ENCODE measurements around the gene ASAP2. TPM values are rescaled to one million over a fixed set of nuclear protein-coding genes. Genes with fewer than 3 reads are reported as not detected.
A peak's percentile ranks its signal among the peaks of the same experiment; 100 is the strongest.

The ASAP2 gene
- total RNA-seq, 1 experiment from 2014 or later: 25.2 TPM

DNA sequence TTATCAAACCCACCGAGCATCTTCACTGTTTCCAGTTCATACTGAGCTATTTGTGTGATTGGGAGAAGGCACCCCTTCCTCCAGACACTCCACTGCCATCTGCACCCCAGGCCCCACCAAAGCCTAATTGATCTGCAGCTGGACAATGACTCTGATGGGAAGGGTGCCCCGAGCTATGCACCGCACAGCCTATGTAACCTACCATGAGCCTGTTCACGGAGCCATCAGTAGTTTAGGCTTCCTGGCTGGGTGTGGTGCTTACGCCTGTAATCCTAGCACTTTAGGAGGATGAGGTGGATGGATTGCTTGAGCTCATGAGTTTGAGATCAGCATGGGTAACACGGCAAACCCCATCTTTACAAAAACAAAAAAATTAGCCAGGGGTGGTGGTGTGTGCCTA is 17.8 kb upstream of the ASAP2 start:
- no peaks in the 10 kb centered on the region for H3K36me3 ChIP-seq (ENCODE audit: low read depth, low read length)
- no peak overlapping the region for H3K27ac ChIP-seq (ENCODE audit: low read length)
- no peaks in the 10 kb centered on the region for H3F3A ChIP-seq (ENCODE audit: low read length, unreplicated experiment)
- no peak overlapping the region for H3K4me3 ChIP-seq (ENCODE audit: low read length)
- no peaks in the 10 kb centered on the region for H3K9me2 ChIP-seq (replicated peaks; ENCODE audit: low read length)
- TF ChIP-seq, protein P1, sequence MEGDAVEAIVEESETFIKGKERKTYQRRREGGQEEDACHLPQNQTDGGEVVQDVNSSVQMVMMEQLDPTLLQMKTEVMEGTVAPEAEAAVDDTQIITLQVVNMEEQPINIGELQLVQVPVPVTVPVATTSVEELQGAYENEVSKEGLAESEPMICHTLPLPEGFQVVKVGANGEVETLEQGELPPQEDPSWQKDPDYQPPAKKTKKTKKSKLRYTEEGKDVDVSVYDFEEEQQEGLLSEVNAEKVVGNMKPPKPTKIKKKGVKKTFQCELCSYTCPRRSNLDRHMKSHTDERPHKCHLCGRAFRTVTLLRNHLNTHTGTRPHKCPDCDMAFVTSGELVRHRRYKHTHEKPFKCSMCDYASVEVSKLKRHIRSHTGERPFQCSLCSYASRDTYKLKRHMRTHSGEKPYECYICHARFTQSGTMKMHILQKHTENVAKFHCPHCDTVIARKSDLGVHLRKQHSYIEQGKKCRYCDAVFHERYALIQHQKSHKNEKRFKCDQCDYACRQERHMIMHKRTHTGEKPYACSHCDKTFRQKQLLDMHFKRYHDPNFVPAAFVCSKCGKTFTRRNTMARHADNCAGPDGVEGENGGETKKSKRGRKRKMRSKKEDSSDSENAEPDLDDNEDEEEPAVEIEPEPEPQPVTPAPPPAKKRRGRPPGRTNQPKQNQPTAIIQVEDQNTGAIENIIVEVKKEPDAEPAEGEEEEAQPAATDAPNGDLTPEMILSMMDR (conservative IDR thresholded peaks at IDR 0.05; ENCODE audit: low read depth, low read length): no peak
- TF ChIP-seq EZH2 (IDR thresholded peaks at IDR 0.05; ENCODE audit: low read length, unreplicated experiment) (no peak), EZH2phosphoT487 (IDR thresholded peaks at IDR 0.05; ENCODE audit: borderline replicate concordance, low read length) (no peak)
- intact Hi-C loops (cut with micrococcal nuclease): no loop called here
- POLR2A ChIA-PET (ENCODE audit: unreplicated experiment): no interaction called here
- no peaks in the 10 kb centered on the region for H3K27me3 ChIP-seq (ENCODE audit: low read length)
- BruUV-seq (replicated peaks): no TSS peak
- H4K20me1 ChIP-seq (ENCODE audit: low read length): no peaks in the 10 kb centered on the region
- no peak overlapping the region for H3K9ac ChIP-seq (ENCODE audit: low read length)
- CTCF ChIA-PET: no interaction called here
- H3K9me3 ChIP-seq (ENCODE audit: low read length): no peaks in the 10 kb centered on the region
- no peak overlapping the region for H2AFZ ChIP-seq (ENCODE audit: low read length)
- peaks cover 21% of the 10 kb centered on the region for H3K4me1 ChIP-seq (ENCODE audit: insufficient read depth, low read length)
- no peak overlapping the region for H3K4me2 ChIP-seq (ENCODE audit: low read length)
- ATAC-seq: no peak
- DNase-seq: no peak
- H3K79me2 ChIP-seq (ENCODE audit: low read length): no peaks in the 10 kb centered on the region

DNA sequence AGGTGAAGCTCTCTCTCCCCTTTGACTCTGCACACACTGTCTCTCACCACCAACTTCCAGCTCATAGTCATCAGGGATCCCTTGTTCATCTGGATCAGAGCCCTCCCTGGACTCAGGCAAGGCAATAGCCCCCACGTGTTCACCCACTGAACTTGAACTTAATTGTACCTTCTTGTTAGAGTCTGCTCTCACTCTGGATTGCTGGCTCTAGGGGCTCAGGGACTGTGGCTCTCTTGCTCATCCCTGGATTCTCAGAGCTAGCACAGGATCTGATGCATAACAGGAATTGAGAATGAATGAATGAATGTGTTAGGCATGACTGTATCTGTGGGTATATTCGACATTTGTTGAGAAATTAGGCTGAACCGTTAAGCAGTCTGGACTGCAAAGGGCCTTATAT is 16.7 kb upstream of the ASAP2 start:
- intact Hi-C loops (cut with micrococcal nuclease): no loop called here
- Histone ChIP-seq H3F3A (ENCODE audit: low read length, unreplicated experiment) (no peaks in the 10 kb centered on the region), H3K4me1 (ENCODE audit: insufficient read depth, low read length) (peaks cover 21% of the 10 kb centered on the region), H3K4me3 (ENCODE audit: low read length) (no peak overlapping the region), H3K9ac (ENCODE audit: low read length) (no peak overlapping the region), H3K27me3 (ENCODE audit: low read length) (no peaks in the 10 kb centered on the region), H3K79me2 (ENCODE audit: low read length) (no peaks in the 10 kb centered on the region), H3K4me2 (ENCODE audit: low read length) (no peak overlapping the region), H3K27ac (ENCODE audit: low read length) (no peak overlapping the region), H3K36me3 (ENCODE audit: low read depth, low read length) (no peaks in the 10 kb centered on the region), H2AFZ (ENCODE audit: low read length) (no peak overlapping the region), H3K9me3 (ENCODE audit: low read length) (no peaks in the 10 kb centered on the region), H4K20me1 (ENCODE audit: low read length) (no peaks in the 10 kb centered on the region), H3K9me2 (replicated peaks; ENCODE audit: low read length) (no peaks in the 10 kb centered on the region)
- no peak for DNase-seq
- POLR2A ChIA-PET (ENCODE audit: unreplicated experiment): no interaction called here
- no TSS peak for BruUV-seq (replicated peaks)
- CTCF ChIA-PET: no interaction called here
- no peak for ATAC-seq
- TF ChIP-seq EZH2 (IDR thresholded peaks at IDR 0.05; ENCODE audit: low read length, unreplicated experiment): no peak
- TF ChIP-seq, protein P1 (conservative IDR thresholded peaks at IDR 0.05; ENCODE audit: low read depth, low read length): no peak
- TF ChIP-seq EZH2phosphoT487 (IDR thresholded peaks at IDR 0.05; ENCODE audit: borderline replicate concordance, low read length): no peak

DNA sequence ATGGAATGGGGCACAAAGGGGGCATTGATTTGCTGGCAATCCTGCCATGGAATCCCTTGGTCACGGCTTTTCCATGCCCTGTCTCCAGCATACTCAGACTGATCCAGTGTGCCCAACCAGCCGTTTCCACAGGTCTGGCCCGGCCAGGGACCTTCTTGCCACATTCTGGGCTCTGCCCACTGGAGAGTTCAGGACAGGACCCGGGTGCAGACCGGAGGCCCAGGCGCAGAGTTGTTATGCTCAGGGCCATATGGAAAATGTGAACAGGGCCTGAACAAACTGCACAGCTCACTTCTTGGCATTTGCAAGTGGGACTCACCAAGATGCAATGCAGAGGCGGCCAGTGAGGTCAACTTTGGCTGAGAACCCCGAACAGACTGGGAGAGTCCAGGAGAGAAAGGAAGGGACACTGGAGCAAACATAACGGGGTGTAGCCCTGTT is 15.6 kb upstream of the ASAP2 start:
- H3K27me3 ChIP-seq (ENCODE audit: low read length): no peaks in the 10 kb centered on the region
- peaks cover 21% of the 10 kb centered on the region for H3K4me1 ChIP-seq (ENCODE audit: insufficient read depth, low read length)
- intact Hi-C loops (cut with micrococcal nuclease): no loop called here
- no peaks in the 10 kb centered on the region for H4K20me1 ChIP-seq (ENCODE audit: low read length)
- ChIA-PET POLR2A (ENCODE audit: unreplicated experiment) (no interaction called here), CTCF (no interaction called here)
- H3K27ac ChIP-seq (ENCODE audit: low read length): no peak overlapping the region
- H3K4me2 ChIP-seq (ENCODE audit: low read length): no peak overlapping the region
- no peak overlapping the region for H3K4me3 ChIP-seq (ENCODE audit: low read length)
- H2AFZ ChIP-seq (ENCODE audit: low read length): no peak overlapping the region
- H3K79me2 ChIP-seq (ENCODE audit: low read length): no peaks in the 10 kb centered on the region
- TF ChIP-seq EZH2 (IDR thresholded peaks at IDR 0.05; ENCODE audit: low read length, unreplicated experiment) (no peak), EZH2phosphoT487 (IDR thresholded peaks at IDR 0.05; ENCODE audit: borderline replicate concordance, low read length) (no peak)
- TF ChIP-seq, protein P1 (conservative IDR thresholded peaks at IDR 0.05; ENCODE audit: low read depth, low read length): no peak
- no peaks in the 10 kb centered on the region for H3K9me2 ChIP-seq (replicated peaks; ENCODE audit: low read length)
- no peaks in the 10 kb centered on the region for H3K36me3 ChIP-seq (ENCODE audit: low read depth, low read length)
- no peak overlapping the region for H3K9ac ChIP-seq (ENCODE audit: low read length)
- no TSS peak for BruUV-seq (replicated peaks)
- H3F3A ChIP-seq (ENCODE audit: low read length, unreplicated experiment): no peaks in the 10 kb centered on the region
- DNase-seq (no peak), ATAC-seq (peak; percentile 23; the same call in 1 of the 2 replicates)
- H3K9me3 ChIP-seq (ENCODE audit: low read length): no peaks in the 10 kb centered on the region
